ENCODE data around the gene SLC29A3.
"Not testable (repeated sequence)": the region's sequence is repeated elsewhere in the genome, so short reads cannot be mapped to it uniquely, and the experiment has no call there.

Gene SLC29A3

DNA sequence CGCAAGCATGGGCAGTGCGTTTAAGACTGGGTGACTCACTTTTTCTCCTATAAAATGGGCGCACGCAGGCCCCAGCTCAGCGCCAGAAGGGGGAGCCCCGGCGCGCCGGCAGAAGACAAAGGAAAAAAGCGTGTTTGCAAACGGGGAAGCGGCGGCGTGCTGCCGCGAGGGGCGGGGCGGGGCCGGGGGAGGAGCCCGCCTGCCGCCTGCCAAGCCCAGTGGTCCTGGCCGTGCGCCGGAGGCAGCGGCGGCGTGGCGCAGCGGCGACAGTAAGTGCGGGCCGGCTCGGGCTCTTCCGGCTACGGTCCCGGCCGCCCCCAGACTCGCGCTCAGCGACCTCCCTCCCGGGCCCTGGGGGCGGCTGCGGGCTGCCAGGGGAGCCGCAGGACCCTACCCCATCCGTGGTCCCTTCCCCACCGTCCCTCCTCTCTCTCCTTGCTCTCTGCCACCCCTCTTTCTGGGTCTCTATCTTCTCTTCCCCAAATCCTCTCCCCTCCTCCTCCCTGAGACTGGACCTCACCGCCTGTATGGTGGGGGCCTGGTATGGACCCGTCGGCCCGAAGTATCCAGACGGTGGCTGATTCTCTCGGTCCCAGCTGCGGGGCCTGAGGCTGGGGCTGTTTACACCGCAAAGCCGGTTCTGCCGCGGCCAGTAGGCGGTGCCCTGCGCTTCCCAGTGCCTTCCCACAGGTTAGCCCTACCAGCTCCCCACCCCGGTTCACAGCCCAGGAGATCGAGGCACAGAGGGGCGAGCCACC lies at the start of gene SLC29A3:
Gene SLC29A3 (plus strand): TSS at position 218 of the 758 bp plus-strand sequence. CDS start 51 bp downstream, at position 269.
- peak; percentile 68 for DNase-seq

- DNase-seq = no peak
Observed at GRCh38 chr10:71269301-71270288, 49.5 kb upstream of the SLC29A3 start.

DNA sequence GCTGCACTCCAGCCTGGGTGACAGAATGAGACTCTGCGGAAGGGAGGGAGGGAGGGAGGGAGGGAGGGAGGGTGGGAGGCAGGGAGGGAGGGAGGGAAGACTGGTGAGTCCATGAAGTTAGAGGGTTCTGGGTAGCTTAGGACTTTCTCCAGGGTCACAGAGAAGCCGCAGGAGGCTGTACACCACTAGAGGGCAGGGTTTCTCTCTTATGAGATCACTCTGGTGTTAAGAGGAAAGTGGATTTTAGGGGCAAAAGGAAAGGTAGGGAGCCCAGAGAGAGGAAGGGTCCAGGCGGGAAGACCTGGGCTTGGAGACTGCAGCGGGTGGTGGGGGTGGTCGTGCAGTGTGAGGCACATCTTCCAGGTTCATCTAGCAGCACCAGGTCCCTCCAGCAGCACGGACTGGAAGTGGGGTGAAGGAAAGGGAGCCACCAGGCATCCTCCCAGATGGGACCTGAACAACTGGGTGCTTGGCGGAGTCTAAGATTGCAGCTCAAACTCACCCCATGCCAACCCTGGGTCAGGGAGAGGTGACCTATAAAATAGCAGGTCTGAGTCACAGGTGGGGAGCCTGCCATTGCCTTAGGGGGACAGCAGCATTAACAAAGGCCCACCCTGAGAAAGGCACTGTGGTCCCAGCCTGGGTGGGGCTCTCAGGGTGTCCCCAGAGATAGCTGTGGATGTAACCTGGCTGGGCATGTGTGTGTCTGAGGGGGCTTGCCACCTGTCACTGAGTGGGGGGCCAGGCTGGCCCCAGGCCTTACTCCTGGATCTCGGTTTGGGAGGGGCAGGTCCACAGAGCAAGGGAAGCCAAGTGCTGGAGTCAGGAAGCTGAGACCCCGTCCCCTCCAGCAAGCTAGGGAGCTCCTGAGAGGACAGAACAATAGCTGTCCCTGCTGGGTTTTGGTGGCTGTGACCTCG lies 48.5 kb upstream of the SLC29A3 start:
- DNase-seq = peak; percentile 51

- DNase-seq = no peak
Observed at GRCh38 chr10:71271662-71272055, 47.4 kb upstream of the SLC29A3 start.

- no peak for DNase-seq
Observed at GRCh38 chr10:71272056-71272771, 46.8 kb upstream of the SLC29A3 start.

GRCh38 chr10:71272974-71273373 lies 46.1 kb upstream of the SLC29A3 start:
- not testable (repeated sequence) for DNase-seq

DNA sequence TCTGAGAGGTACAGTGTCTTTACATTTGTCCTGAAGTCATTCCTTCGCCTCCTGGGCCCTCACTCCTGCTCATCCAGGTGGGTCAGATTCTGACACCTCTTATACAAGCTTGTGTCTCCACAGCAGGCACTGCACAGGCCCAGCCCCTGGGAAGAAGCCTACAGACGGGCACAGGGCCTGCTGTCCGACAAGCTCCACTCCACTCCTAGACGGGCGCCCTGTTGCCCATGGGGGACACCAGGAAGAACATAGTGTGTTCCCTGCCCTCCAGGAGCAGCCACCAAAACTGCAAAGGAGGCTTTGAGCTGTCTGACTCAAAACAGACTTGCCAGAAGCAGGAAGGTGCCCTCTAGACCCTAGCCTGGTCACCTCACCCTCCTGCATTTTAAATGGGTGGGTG lies 45.6 kb upstream of the SLC29A3 start:
- DNase-seq = no peak

DNA sequence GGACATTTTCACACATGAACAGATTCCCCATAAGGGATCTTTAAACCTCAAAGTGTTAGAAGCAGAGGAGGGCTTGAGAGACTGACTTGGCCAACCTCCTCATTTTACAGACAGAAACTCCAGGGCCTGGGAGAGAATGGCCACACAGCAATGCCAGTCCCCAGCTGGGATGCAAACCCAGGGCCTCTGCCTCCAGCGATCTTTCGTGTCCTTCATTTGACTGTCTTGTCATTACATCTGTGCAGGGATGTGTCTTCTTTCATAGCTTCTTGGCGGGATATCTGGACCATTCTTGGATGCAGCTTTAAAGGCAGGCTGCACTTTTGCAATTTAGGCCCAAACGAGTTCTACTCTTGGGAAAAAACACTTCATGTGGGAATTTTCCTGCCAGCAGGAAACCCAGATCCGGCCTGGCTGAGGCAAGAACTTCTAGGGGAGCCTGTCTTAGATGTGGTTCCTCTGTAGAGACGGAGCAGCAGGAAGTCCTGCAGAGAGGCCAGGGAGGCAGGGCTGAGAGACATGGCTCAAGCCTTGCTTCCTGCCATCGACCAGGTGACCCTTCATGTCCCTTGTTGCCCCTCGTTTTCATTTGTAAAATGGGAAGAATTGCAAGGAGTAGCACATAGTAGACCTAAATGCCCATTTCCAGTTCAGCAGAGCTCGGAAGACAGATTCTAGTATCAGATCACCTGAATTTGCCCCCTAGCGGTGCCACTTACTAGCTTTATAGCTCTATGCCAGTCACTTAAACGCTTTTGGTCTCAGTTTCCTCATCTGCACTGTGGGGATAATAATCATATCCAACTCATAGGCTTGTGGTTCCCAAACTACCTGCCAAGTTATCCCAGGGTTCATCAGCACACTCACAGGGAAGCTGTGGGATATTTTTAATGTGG lies 43.9 kb upstream of the SLC29A3 start:
- no peak for DNase-seq

DNA sequence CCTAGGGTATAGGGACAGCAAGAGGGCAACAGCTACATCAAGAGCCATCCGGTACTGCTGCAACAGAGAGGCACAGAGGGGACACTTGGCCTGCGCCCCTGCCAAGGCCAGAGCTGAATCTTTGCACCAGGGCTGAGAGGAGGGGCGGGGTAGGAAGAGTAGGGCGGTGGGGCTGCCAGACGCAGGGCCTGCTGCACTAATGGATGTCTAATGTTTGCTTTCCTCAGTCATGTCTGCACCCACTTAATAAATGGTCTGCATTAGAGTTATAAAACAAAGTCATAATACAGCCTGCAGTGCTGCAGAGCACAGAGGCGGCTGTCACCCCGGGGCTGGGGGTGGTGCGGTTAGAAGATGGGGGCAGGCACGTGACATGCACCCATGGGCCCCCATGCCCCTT lies 42.2 kb upstream of the SLC29A3 start:
- DNase-seq = no peak

DNA sequence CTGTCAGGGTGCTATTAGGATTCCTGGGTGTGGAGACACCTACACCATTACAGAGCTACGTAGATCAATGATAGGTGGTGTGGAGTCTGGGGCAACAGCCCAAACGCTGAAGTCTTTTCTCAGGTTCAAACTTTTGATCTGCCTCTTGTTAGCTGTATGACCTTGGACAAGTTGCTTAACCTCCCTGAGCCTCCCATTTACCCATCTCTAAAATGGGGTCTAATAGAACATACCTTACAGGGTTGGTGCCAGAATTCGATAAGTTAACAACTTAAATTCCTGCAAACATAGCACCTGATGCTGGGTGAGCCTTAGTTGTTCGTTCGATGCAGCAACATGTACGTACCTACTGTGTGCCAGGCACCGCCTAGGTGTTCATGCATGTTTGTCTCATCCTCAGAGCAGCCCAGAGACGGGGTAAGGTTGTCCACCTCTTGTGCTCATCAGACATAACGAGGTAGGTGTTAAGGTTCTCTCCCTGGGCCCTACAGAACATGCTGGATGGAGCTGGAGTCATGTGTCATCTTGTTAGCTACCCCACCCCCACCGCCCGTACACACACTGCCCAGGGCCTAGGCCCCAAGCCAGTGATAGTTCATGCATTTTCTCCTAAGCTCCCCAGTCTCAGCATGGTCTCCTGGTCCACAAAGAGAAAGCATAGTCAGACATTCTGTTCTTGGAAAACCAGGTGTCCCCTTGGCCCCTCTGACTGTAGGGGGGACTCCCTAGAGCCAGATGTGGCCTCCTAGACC lies 41.0 kb upstream of the SLC29A3 start:
- no peak for DNase-seq

- DNase-seq = no peak
Observed at GRCh38 chr10:71278691-71279588, 40.1 kb upstream of the SLC29A3 start.

GRCh38 chr10:71279590-71280170 lies 39.4 kb upstream of the SLC29A3 start:
- DNase-seq = no peak

- DNase-seq = no peak
Observed at GRCh38 chr10:71280216-71280615, 38.8 kb upstream of the SLC29A3 start.

- no peak for DNase-seq
Observed at GRCh38 chr10:71280825-71281224, 38.2 kb upstream of the SLC29A3 start.

DNA sequence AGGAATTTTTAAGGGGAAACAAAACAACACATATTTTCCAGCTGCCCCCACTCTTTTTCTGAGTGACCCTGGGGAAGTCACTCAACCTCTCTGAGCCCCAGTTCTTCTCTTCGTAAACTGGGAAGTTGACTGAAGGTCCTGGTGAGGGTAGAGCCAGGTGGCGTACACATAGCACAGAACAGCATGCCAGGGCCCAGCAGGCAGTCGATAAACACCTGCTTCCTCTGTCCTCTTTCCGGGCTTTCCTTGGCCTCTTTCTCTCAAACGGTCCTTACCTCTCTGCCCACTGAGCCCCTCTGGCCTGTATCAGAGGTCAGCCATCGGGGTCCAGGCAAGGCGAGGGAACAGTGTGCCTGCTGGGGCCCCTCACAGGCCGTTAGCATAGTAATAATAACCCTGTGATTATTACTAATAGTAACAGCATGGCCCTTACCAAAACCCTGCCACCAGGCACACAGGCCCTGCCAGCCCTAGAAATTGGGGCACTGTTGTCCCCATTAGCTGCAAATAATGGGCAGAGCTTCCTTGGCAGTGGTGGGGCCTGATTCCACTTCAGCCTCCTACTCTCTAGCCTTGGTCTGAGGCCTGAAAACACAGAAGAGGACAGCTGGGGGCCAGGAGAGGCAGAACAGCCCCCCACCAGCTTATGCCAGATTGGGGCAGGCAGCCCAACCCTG lies 37.3 kb upstream of the SLC29A3 start:
- DNase-seq = no peak

- DNase-seq = no peak
Observed at GRCh38 chr10:71282323-71282680, 36.8 kb upstream of the SLC29A3 start.

DNA sequence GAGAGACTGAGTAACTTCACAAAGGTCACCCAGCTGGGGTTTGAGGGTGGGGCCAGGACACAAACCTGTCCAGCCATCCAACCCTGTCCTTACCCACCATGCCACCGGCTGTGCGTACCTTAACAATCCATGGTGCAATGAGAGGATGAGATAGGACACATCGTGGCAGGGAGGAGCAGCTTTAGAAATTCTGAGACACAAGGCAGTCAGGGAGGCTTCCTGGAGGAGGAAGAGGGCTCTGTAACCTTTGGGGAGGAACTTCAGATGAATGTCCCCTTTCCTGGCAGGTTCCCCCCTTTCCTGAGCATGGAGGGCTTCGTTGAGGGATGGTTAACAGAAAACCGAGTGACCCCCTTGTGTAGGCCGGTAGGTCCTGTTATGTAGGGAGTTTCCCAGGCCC lies 35.6 kb upstream of the SLC29A3 start:
- DNase-seq = no peak

GRCh38 chr10:71283876-71284275 lies 35.2 kb upstream of the SLC29A3 start:
- no peak for DNase-seq

Measured in NCI-H1092 (cell line).